ENCODE results near the gene LIFR.

LIFR gene

DNA sequence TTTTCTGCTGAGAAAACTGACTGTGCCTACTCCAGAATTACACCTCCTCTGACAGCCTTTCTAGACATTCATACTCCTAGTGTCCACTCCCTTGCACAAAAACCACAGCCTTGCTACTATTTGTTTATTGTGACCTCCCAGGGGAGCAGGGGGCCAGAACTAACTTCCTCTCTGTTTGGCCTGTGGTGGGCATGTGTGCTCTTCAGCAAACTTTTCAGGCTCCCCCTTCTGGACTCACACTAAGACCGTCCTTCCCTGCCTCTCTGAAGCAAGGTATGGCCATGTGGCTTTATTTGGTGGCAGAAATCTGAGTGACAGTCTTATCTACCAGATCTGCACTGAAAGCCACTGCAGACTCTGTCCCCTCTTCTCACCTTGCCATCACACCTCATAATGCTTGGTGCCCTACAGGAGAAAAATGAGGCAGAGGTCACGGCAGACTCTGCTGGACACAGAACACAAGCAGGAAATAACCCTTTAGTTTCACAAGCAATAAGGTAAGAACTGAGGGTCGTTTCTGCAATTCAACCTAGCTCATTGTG is 28.2 kb downstream of the LIFR start:
- no peaks in the 10 kb centered on the region; the same call in 1 of the 2 replicates for H3K9me3 ChIP-seq (ENCODE audit: control insufficient read depth, insufficient read depth, low read depth, low read length)
- CTCF ChIA-PET: interaction anchor here (0.7 to 1.7 kb wide), 2 partner anchors 10 to 40 kb away, joined by 3 to 4 read pairs; no protein-coding TSS in a partner anchor
- H3K36me3 ChIP-seq (ENCODE audit: control insufficient read depth in 2 of 2, insufficient read depth in 1 of 2, low read length in 2 of 2): peaks cover 0 to 8% of the 10 kb centered on the region in 2 experiments; a peak in 2 of 3 replicates
- no peak overlapping the region for H3K4me3 ChIP-seq (ENCODE audit: low read depth, low read length)
- POLR2A ChIA-PET: interaction anchor here (0.7 kb wide), 1 partner anchor 76 kb away, joined by 4 read pairs; no protein-coding TSS in a partner anchor
- TF ChIP-seq ZNF571 (tag by site-specific recombination; IDR thresholded peaks at IDR 0.05): no peak
- TF ChIP-seq, protein P1, sequence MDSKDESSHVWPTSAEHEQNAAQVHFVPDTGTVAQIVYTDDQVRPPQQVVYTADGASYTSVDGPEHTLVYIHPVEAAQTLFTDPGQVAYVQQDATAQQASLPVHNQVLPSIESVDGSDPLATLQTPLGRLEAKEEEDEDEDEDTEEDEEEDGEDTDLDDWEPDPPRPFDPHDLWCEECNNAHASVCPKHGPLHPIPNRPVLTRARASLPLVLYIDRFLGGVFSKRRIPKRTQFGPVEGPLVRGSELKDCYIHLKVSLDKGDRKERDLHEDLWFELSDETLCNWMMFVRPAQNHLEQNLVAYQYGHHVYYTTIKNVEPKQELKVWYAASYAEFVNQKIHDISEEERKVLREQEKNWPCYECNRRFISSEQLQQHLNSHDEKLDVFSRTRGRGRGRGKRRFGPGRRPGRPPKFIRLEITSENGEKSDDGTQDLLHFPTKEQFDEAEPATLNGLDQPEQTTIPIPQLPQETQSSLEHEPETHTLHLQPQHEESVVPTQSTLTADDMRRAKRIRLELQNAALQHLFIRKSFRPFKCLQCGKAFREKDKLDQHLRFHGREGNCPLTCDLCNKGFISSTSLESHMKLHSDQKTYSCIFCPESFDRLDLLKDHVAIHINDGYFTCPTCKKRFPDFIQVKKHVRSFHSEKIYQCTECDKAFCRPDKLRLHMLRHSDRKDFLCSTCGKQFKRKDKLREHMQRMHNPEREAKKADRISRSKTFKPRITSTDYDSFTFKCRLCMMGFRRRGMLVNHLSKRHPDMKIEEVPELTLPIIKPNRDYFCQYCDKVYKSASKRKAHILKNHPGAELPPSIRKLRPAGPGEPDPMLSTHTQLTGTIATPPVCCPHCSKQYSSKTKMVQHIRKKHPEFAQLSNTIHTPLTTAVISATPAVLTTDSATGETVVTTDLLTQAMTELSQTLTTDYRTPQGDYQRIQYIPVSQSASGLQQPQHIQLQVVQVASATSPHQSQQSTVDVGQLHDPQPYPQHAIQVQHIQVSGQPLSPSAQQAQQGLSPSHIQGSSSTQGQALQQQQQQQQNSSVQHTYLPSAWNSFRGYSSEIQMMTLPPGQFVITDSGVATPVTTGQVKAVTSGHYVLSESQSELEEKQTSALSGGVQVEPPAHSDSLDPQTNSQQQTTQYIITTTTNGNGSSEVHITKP (tag by site-specific recombination; IDR thresholded peaks at IDR 0.05): peak; percentile 20; the same call in 1 of the 2 replicates
- H3K4me1 ChIP-seq (ENCODE audit: control insufficient read depth, insufficient read depth, low read length): peaks cover 17% of the 10 kb centered on the region
- H3K27ac ChIP-seq (ENCODE audit: extremely low read depth, low read depth, low read length): no peak overlapping the region

DNA sequence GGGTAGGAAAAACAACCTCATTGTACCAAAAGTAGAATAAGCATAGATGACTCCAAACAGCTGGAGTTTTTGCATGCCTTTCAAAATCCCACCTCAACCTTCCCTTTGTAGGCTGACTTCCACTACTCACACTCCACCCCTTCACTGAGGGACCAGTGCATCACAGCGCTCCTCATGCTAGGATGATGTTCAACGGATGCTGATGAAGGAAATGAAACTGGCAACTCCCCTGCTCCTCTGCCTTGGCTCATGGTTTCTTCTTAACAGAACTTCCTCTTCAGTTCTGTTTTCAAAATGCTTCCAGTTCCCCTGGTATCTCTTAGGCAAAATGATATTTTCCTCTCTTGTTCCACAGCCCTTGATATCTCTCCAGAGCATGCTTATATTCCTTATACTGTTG is 29.0 kb downstream of the LIFR start:
- H3K9me3 ChIP-seq (ENCODE audit: control insufficient read depth, insufficient read depth, low read depth, low read length): no peaks in the 10 kb centered on the region; the same call in 1 of the 2 replicates
- no peak for TF ChIP-seq OSR2 (tag by site-specific recombination; IDR thresholded peaks at IDR 0.05)
- no peak for TF ChIP-seq IKZF3 (tag by site-specific recombination; IDR thresholded peaks at IDR 0.05)
- TF ChIP-seq ZNF548 (tag by site-specific recombination; IDR thresholded peaks at IDR 0.05): no peak
- no peak for TF ChIP-seq KLF10 (tag by site-specific recombination; IDR thresholded peaks at IDR 0.05)
- TF ChIP-seq ZSCAN30 (tag by site-specific recombination; IDR thresholded peaks at IDR 0.05): no peak
- H3K36me3 ChIP-seq (ENCODE audit: control insufficient read depth in 2 of 2, insufficient read depth in 1 of 2, low read length in 2 of 2): peaks cover 0 to 9% of the 10 kb centered on the region in 2 experiments; a peak in 2 of 3 replicates
- CTCF ChIA-PET: interaction anchor here (0.6 to 2.3 kb wide), 4 partner anchors 9 to 841 kb away, joined by 4 to 8 read pairs (median 5); no protein-coding TSS in a partner anchor
- H3K4me1 ChIP-seq (ENCODE audit: control insufficient read depth, insufficient read depth, low read length): peaks cover 12% of the 10 kb centered on the region
- no peak overlapping the region for H3K27ac ChIP-seq (ENCODE audit: extremely low read depth, low read depth, low read length)
- no peak overlapping the region for H3K4me3 ChIP-seq (ENCODE audit: low read depth, low read length)
- POLR2A ChIA-PET: no interaction called here

DNA sequence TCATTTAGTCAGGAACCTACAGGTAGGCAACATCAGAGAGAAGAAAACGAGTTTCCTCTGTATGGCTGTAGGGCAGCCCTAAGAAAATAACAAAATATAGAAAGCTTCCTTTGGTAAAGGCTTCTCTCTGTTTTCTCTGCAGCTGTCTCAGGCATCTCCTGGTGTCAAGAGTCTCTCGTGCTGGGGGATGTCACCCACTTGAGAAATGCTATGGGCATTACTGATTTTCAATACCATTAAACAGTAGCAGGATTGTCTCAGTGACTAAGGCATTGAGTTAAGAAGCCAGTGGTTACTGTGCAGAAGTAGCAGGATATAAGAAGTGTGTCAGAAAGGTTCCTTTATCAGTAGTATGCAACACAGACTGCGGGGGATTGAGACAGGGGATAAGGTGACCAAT is 32.4 kb downstream of the LIFR start:
- TF ChIP-seq ZNF157 (tag by site-specific recombination; IDR thresholded peaks at IDR 0.05): no peak
- TF ChIP-seq, protein P2, sequence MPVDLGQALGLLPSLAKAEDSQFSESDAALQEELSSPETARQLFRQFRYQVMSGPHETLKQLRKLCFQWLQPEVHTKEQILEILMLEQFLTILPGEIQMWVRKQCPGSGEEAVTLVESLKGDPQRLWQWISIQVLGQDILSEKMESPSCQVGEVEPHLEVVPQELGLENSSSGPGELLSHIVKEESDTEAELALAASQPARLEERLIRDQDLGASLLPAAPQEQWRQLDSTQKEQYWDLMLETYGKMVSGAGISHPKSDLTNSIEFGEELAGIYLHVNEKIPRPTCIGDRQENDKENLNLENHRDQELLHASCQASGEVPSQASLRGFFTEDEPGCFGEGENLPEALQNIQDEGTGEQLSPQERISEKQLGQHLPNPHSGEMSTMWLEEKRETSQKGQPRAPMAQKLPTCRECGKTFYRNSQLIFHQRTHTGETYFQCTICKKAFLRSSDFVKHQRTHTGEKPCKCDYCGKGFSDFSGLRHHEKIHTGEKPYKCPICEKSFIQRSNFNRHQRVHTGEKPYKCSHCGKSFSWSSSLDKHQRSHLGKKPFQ (tag by site-specific recombination; IDR thresholded peaks at IDR 0.05): no peak
- TF ChIP-seq ZNF132 (tag by site-specific recombination; IDR thresholded peaks at IDR 0.05; ENCODE audit: borderline replicate concordance): no peak
- no peak for TF ChIP-seq ZNF19 (tag by site-specific recombination; IDR thresholded peaks at IDR 0.05; ENCODE audit: low read depth)
- ChIA-PET CTCF (interaction anchor here (0.9 to 1.5 kb wide), 6 partner anchors 11 to 286 kb away, joined by 3 to 6 read pairs (median 4); no protein-coding TSS in a partner anchor), POLR2A (no interaction called here)
- no peak overlapping the region for H3K27ac ChIP-seq (ENCODE audit: extremely low read depth, low read depth, low read length)
- no peak overlapping the region for H3K4me3 ChIP-seq (ENCODE audit: low read depth, low read length)
- peaks cover 8% of the 10 kb centered on the region for H3K4me1 ChIP-seq (ENCODE audit: control insufficient read depth, insufficient read depth, low read length)
- no peaks in the 10 kb centered on the region for H3K9me3 ChIP-seq (ENCODE audit: control insufficient read depth, insufficient read depth, low read depth, low read length)
- H3K36me3 ChIP-seq (ENCODE audit: control insufficient read depth in 2 of 2, insufficient read depth in 1 of 2, low read length in 2 of 2): peaks cover 4 to 22% of the 10 kb centered on the region in 2 experiments

DNA sequence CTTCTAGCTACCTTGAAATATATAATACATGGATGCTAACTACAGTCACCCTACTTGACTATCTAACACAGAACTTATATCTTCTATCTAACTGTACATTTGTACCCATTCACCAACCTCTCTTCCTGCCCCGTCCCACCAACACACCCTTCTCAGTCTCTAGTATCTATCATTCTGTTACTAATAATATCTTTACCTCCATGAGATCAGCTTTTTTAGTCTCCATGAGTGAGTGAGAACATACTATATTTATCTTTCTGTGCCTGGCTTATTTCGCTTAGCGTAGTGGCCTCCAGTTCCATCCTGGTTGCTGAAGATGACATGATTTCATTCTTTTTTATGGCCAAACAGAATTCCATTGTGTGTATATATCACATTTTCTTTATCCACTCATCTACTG is 37.0 kb downstream of the LIFR start:
- peaks cover 4 to 13% of the 10 kb centered on the region in 2 experiments for H3K36me3 ChIP-seq (ENCODE audit: control insufficient read depth in 2 of 2, insufficient read depth in 1 of 2, low read length in 2 of 2)
- no peak overlapping the region for H3K27ac ChIP-seq (ENCODE audit: extremely low read depth, low read depth, low read length)
- TF ChIP-seq, protein P2 (tag by site-specific recombination; IDR thresholded peaks at IDR 0.05): no peak
- TF ChIP-seq ZNF521 (tag by site-specific recombination; IDR thresholded peaks at IDR 0.05): no peak
- TF ChIP-seq, protein P3, sequence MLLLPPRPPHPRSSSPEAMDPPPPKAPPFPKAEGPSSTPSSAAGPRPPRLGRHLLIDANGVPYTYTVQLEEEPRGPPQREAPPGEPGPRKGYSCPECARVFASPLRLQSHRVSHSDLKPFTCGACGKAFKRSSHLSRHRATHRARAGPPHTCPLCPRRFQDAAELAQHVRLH (tag by site-specific recombination; IDR thresholded peaks at IDR 0.05): no peak
- TF ChIP-seq, protein P4, sequence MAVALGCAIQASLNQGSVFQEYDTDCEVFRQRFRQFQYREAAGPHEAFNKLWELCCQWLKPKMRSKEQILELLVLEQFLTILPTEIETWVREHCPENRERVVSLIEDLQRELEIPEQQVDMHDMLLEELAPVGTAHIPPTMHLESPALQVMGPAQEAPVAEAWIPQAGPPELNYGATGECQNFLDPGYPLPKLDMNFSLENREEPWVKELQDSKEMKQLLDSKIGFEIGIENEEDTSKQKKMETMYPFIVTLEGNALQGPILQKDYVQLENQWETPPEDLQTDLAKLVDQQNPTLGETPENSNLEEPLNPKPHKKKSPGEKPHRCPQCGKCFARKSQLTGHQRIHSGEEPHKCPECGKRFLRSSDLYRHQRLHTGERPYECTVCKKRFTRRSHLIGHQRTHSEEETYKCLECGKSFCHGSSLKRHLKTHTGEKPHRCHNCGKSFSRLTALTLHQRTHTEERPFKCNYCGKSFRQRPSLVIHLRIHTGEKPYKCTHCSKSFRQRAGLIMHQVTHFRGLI (tag by site-specific recombination; IDR thresholded peaks at IDR 0.05): no peak
- TF ChIP-seq ZNF416 (tag by site-specific recombination; IDR thresholded peaks at IDR 0.05): no peak
- no peak for TF ChIP-seq ZNF202 (tag by site-specific recombination; IDR thresholded peaks at IDR 0.05; ENCODE audit: borderline replicate concordance)
- TF ChIP-seq ZNF311 (tag by site-specific recombination; IDR thresholded peaks at IDR 0.05; ENCODE audit: borderline replicate concordance): no peak
- no peak overlapping the region for H3K4me3 ChIP-seq (ENCODE audit: low read depth, low read length)
- ChIA-PET CTCF (interaction anchor here (0.6 to 2.4 kb wide), 7 partner anchors 16 to 320 kb away, joined by 3 to 8 read pairs (median 3); no protein-coding TSS in a partner anchor), POLR2A (no interaction called here)
- H3K4me1 ChIP-seq (ENCODE audit: control insufficient read depth, insufficient read depth, low read length): peaks cover 8% of the 10 kb centered on the region
- no peaks in the 10 kb centered on the region for H3K9me3 ChIP-seq (ENCODE audit: control insufficient read depth, insufficient read depth, low read depth, low read length)
